HCT116 (cell line): Measurements from ENCODE around the gene FAM98B. TPM values are rescaled to one million over a fixed set of nuclear protein-coding genes. Genes with fewer than 3 reads are reported as not detected.

Experiments
- ATAC-seq: fragments of 200-7000 bp; cut with Tn5 transposase; 2 replicates; pipeline ENCODE4 v1.9.1; 2020; ENCODE audit warnings: mild to moderate bottlenecking, moderate library complexity
- BruUV-seq: library from RNA; stranded (reverse); fragments of 400-500 nt; replicated peaks from 2 replicates; lab custom pipeline; 2021; lab: Mats Ljungman, UMichigan
- CTCF ChIA-PET: fragments of 300-600 bp; sonication (Branson Sonifier 250); formaldehyde crosslinking; loops from one replicate; lab custom pipeline; 2021; ENCODE audit warnings: antibody characterized with exemption; lab: Charles Lee
- POLR2A ChIA-PET: fragments of 300-600, 350-600 bp; sonication (Branson Sonifier 250); formaldehyde crosslinking; loops from one replicate; lab custom pipeline; 2021; ENCODE audit warnings: antibody characterized with exemption; lab: Charles Lee
- RAD21 ChIA-PET, 2 experiments: fragments of 300-600 bp; sonication (Branson Sonifier 250); formaldehyde crosslinking; loops; one replicate each; lab custom pipeline; 2023; ENCODE audit warnings: low total read pairs in 2 of 2; ENCODE audit not compliant: uncharacterized antibody in 2 of 2, unreplicated experiment in 2 of 2, low non-redundant PET in 1 of 2; lab: Charles Lee
- DNase-seq: peaks from one replicate; pipeline ENCODE4 v3.0.0-alpha.2; 2010; ENCODE audit warnings: low read depth, low spot score
- H2AFZ ChIP-seq: fragments of 200-600 bp; shearing (Covaris generic), sonication (generic); 2 replicates; pipeline ENCODE4 v1.6.1; 2017; ENCODE audit warnings: low read depth, mixed run types, mixed read lengths, antibody characterized with exemption, low read length; ENCODE audit not compliant: poor library complexity, severe bottlenecking
- H3K27ac ChIP-seq: 2 replicates; pipeline ENCODE4 v1.5.1; 2012; ENCODE audit warnings: low read depth, low read length
- H3K27me3 ChIP-seq: fragments of 200-600 bp; sonication (generic); 2 replicates; pipeline ENCODE4 v1.6.1; 2016; ENCODE audit warnings: mixed run types, low read length, mixed read lengths; ENCODE audit not compliant: insufficient read depth
- H3K36me3 ChIP-seq, 2 experiments: fragments of 200-500 bp in 1 of 2; fragments of 200-600 bp in 1 of 2; sonication (Bioruptor generic) in 1 of 2; sonication (generic) in 1 of 2; 2 replicates each; pipeline versions ENCODE4 v1.5.1 to v1.6.1; 2014 to 2016; ENCODE audit warnings: low read length in 2 of 2, inconsistent platforms in 1 of 2, mixed read lengths in 1 of 2, mixed run types in 1 of 2; ENCODE audit not compliant: insufficient read depth in 2 of 2, control insufficient read depth in 1 of 2
- H3K4me1 ChIP-seq, 2 experiments: fragments of 200-600 bp in 1 of 2; sonication (generic) in 1 of 2; 2 replicates each; pipeline versions ENCODE4 v1.5.1 to v1.6.1; 2012 to 2017; ENCODE audit warnings: low read length in 2 of 2, inconsistent platforms in 1 of 2, mild to moderate bottlenecking in 1 of 2, mixed read lengths in 1 of 2, mixed run types in 1 of 2, moderate library complexity in 1 of 2; ENCODE audit not compliant: insufficient read depth in 2 of 2, control insufficient read depth in 1 of 2
- H3K4me2 ChIP-seq: fragments of 200-600 bp; sonication (generic); 2 replicates; pipeline ENCODE4 v1.6.1; 2017; ENCODE audit warnings: mixed run types, low read length, mixed read lengths
- H3K4me3 ChIP-seq, 2 experiments: fragments of 200-600 bp in 1 of 2; sonication (generic) in 1 of 2; replicated peaks in 1 of 2; 2 replicates each; pipeline ENCODE4 v1.5.1; 2011 to 2016; ENCODE audit warnings: low read length in 2 of 2, control low read depth in 1 of 2, low read depth in 1 of 2, mild to moderate bottlenecking in 1 of 2, mixed read lengths in 1 of 2, mixed run types in 1 of 2
- H3K79me2 ChIP-seq: fragments of 200-600 bp; sonication (generic); 2 replicates; pipeline ENCODE4 v1.6.1; 2017; ENCODE audit warnings: mild to moderate bottlenecking, mixed run types, low read length, moderate library complexity, mixed read lengths; ENCODE audit not compliant: insufficient read depth
- H3K9ac ChIP-seq: fragments of 200-600 bp; sonication (generic); 2 replicates; pipeline ENCODE4 v1.6.1; 2016; ENCODE audit warnings: low read length, mixed read lengths
- H3K9me2 ChIP-seq: fragments of 200-600 bp; sonication (generic), shearing (Covaris generic); 2 replicates; pipeline ENCODE4 v1.6.1; 2017; ENCODE audit warnings: mixed run types, mild to moderate bottlenecking, moderate library complexity; ENCODE audit not compliant: insufficient read depth
- H3K9me3 ChIP-seq, 2 experiments: fragments of 200-500 bp in 1 of 2; fragments of 200-600 bp in 1 of 2; sonication (Bioruptor generic) in 1 of 2; sonication (generic) in 1 of 2; 2 replicates each; pipeline ENCODE4 v1.6.1; 2014 to 2017; ENCODE audit warnings: low read length in 2 of 2, mixed read lengths in 2 of 2, inconsistent platforms in 1 of 2, low read depth in 1 of 2, mild to moderate bottlenecking in 1 of 2, mixed run types in 1 of 2, moderate library complexity in 1 of 2; ENCODE audit not compliant: control insufficient read depth in 1 of 2, insufficient read depth in 1 of 2
- H4K20me1 ChIP-seq: fragments of 200-600 bp; sonication (generic), shearing (Covaris generic); 2 replicates; pipeline ENCODE4 v1.6.1; 2017; ENCODE audit warnings: mixed run types, mild to moderate bottlenecking, moderate library complexity; ENCODE audit not compliant: insufficient read depth
- CEBPB ChIP-seq: IDR thresholded peaks from 2 replicates; pipeline ENCODE4 v1.6.1; 2012; ENCODE audit warnings: low read depth
- CTCF ChIP-seq, 3 experiments: fragments of 200-600 bp in 1 of 3; sonication (generic) in 1 of 3; IDR thresholded peaks in 2 of 3; conservative IDR thresholded peaks in 1 of 3; 2 replicates each; pipeline ENCODE4 v1.5.1; 2012 to 2017; ENCODE audit warnings: low read depth in 2 of 3, low read length in 2 of 3, antibody characterized with exemption in 1 of 3, borderline replicate concordance in 1 of 3, control low read depth in 1 of 3, mild to moderate bottlenecking in 1 of 3, mixed read lengths in 1 of 3, mixed run types in 1 of 3, moderate library complexity in 1 of 3; ENCODE audit not compliant: insufficient read depth in 1 of 3
- EZH2 ChIP-seq: fragments of 200-600 bp; sonication (generic); IDR thresholded peaks from 2 replicates; pipeline ENCODE4 v1.6.1; 2017; ENCODE audit warnings: antibody characterized with exemption, mixed run types
- EZH2phosphoT487 ChIP-seq: fragments of 200-600 bp; IDR thresholded peaks from 2 replicates; pipeline ENCODE4 v1.6.1; 2018; ENCODE audit warnings: antibody characterized with exemption, borderline replicate concordance
- FOSL1 ChIP-seq: IDR thresholded peaks from 2 replicates; pipeline ENCODE4 v1.6.1; 2012; ENCODE audit warnings: low read depth
- JUND ChIP-seq: IDR thresholded peaks from 2 replicates; pipeline ENCODE4 v1.6.1; 2012
- POLR2A ChIP-seq: IDR thresholded peaks from 2 replicates; pipeline ENCODE4 v1.7.0; 2011; ENCODE audit warnings: borderline replicate concordance; ENCODE audit not compliant: insufficient read depth, insufficient read length; ENCODE audit errors: extremely low read depth
- POLR2AphosphoS5 ChIP-seq: IDR thresholded peaks from 2 replicates; pipeline ENCODE4 v1.6.1; 2011; ENCODE audit warnings: mild to moderate bottlenecking, low read depth, low read length, moderate library complexity
- YY1 ChIP-seq: IDR thresholded peaks from 2 replicates; pipeline ENCODE4 v1.6.1; 2011; ENCODE audit warnings: low read length, low read depth, moderate library complexity, mild to moderate bottlenecking; ENCODE audit not compliant: insufficient replicate concordance; ENCODE audit errors: extremely low read depth
- intact Hi-C: fragments of 100-400 bp; cut with micrococcal nuclease; formaldehyde crosslinking; loops from 2 replicates; pipeline ENCODE4 v1.10.0; 2022
- total RNA-seq: library from RNA; stranded (reverse); gene quantifications from one replicate; pipeline ENCODE4 v1.2.1, GENCODE V29; 2021; ENCODE audit not compliant: unreplicated experiment
- TF ChIP-seq, protein P1 (sequence below): IDR thresholded peaks from 2 replicates; pipeline ENCODE4 v1.6.1; 2011; ENCODE audit warnings: mild to moderate bottlenecking, low read length, moderate library complexity; ENCODE audit not compliant: insufficient replicate concordance; ENCODE audit errors: extremely low read depth

FAM98B gene
- total RNA-seq, 1 experiment from 2014 or later: 44.3 TPM

DNA sequence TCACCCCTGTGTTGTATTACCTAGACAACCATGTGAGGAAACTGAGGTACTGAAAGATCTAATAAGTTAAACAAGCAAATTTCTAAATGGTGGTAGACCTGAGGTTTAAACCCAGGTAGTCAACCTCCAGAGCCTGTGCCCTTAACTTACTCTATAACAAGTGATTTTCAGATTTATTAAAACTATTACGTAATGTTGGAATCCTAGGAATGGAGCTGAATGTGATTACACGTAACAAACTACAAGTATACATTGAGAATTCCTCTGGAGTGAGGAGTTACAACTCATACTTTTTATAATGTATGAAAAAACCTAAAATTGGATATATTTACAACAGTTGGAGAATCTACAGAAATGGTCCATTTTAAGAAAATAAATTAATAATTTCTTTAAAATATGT lies 18.0 kb downstream of the FAM98B start:
- intact Hi-C loops: no loop called here
- DNase-seq (no peak), ATAC-seq (no peak)
- H3K9ac ChIP-seq: no peak overlapping the region
- no peak overlapping the region for H2AFZ ChIP-seq
- no peak for TF ChIP-seq POLR2AphosphoS5
- no peak for TF ChIP-seq JUND
- no peak for TF ChIP-seq POLR2A
- no peak for TF ChIP-seq YY1
- TF ChIP-seq CEBPB: no peak
- no peak for TF ChIP-seq CTCF (IDR thresholded peaks at IDR 0.05 in 2 of 3, conservative IDR thresholded peaks at IDR 0.05 in 1 of 3; ENCODE audit: borderline replicate concordance in 1 of 3, insufficient read depth in 1 of 3, low read depth in 2 of 3, low read length in 2 of 3)
- no peak for TF ChIP-seq EZH2phosphoT487
- TF ChIP-seq EZH2: no peak
- TF ChIP-seq, protein P1, sequence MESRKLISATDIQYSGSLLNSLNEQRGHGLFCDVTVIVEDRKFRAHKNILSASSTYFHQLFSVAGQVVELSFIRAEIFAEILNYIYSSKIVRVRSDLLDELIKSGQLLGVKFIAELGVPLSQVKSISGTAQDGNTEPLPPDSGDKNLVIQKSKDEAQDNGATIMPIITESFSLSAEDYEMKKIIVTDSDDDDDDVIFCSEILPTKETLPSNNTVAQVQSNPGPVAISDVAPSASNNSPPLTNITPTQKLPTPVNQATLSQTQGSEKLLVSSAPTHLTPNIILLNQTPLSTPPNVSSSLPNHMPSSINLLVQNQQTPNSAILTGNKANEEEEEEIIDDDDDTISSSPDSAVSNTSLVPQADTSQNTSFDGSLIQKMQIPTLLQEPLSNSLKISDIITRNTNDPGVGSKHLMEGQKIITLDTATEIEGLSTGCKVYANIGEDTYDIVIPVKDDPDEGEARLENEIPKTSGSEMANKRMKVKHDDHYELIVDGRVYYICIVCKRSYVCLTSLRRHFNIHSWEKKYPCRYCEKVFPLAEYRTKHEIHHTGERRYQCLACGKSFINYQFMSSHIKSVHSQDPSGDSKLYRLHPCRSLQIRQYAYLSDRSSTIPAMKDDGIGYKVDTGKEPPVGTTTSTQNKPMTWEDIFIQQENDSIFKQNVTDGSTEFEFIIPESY: no peak
- no peak for TF ChIP-seq FOSL1
- ChIA-PET CTCF (interaction anchor here (1.2 to 1.8 kb wide), 3 partner anchors 32 to 228 kb away, joined by 4 to 9 read pairs (median 5); partner anchors contain the start of gene RASGRP1), POLR2A (no interaction called here), RAD21 (interaction anchor here in 1 of 2 experiments (0.7 kb wide), 1 partner anchor 69 kb away, joined by 3 read pairs; no protein-coding TSS in a partner anchor)
- no TSS peak for BruUV-seq
- H3K4me1 ChIP-seq: no peaks in the 10 kb centered on the region
- no peak overlapping the region for H3K4me2 ChIP-seq
- no peaks in the 10 kb centered on the region for H3K9me2 ChIP-seq
- no peaks in the 10 kb centered on the region for H3K9me3 ChIP-seq
- H3K79me2 ChIP-seq: 0 out of 2 replicates have a peak, but pooled peaks cover 14% of the 10 kb centered on the region
- H4K20me1 ChIP-seq: no peaks in the 10 kb centered on the region
- peaks cover 15 to 28% of the 10 kb centered on the region in 2 experiments; a peak in 3 of 4 replicates for H3K36me3 ChIP-seq
- no peak overlapping the region for H3K27ac ChIP-seq
- H3K27me3 ChIP-seq: no peaks in the 10 kb centered on the region
- H3K4me3 ChIP-seq: no peak overlapping the region
